ENCODE measurements around the gene RPA3.

- TF ChIP-seq CTCF (IDR thresholded peaks at IDR 0.05; ENCODE audit: extremely low read depth in 1 of 2, insufficient read depth in 1 of 2, low read depth in 1 of 2, low read length in 2 of 2) (no peak), MAX (IDR thresholded peaks at IDR 0.05; ENCODE audit: insufficient read depth, insufficient read length) (no peak)
These were observed 66.9 kb downstream of the RPA3 start for GRCh38 chr7:7651479-7651878.
